B cell (primary cell): ENCODE results near the gene CACNB4. TPM values are rescaled to one million over a fixed set of nuclear protein-coding genes. Genes with fewer than 3 reads are reported as not detected.

Source experiments
- ATAC-seq: fragments of 200-7000 bp; cut with Tn5 transposase; one replicate; pipeline ENCODE4 v1.10.0; 2021; ENCODE audit warnings: low read depth, mild to moderate bottlenecking, moderate number of reproducible peaks, moderate library complexity
- CTCF ChIA-PET: fragments of 350-600 bp; sonication (Branson Sonifier 250); formaldehyde crosslinking; loops from one replicate; lab custom pipeline; 2021; ENCODE audit warnings: antibody characterized with exemption, inconsistent platforms; lab: Charles Lee
- POLR2A ChIA-PET: fragments of 350-600 bp; sonication (Branson Sonifier 250); formaldehyde crosslinking; loops from one replicate; lab custom pipeline; 2021; ENCODE audit warnings: antibody characterized with exemption; lab: Charles Lee
- DNase-seq: peaks from one replicate; pipeline ENCODE4 v3.0.0; 2013
- H2AFZ ChIP-seq: 2 replicates; pipeline ENCODE4 v1.6.1; 2012; ENCODE audit warnings: mild to moderate bottlenecking, low read depth, low read length; ENCODE audit not compliant: insufficient read depth, poor library complexity, severe bottlenecking
- H3K27ac ChIP-seq, 2 donors: 1 replicate in 1 of 2; 2 replicates in 1 of 2; pipeline ENCODE4 v1.5.1; 2012 to 2013; ENCODE audit warnings: low read length in 2 of 2, mild to moderate bottlenecking in 2 of 2, moderate library complexity in 1 of 2
- H3K27me3 ChIP-seq, 4 experiments: fragments of 200-600 bp in 1 of 4; sonication (generic) in 1 of 4; replicated peaks in 1 of 4; 1 replicate in 2 of 4; 2 replicates in 2 of 4; pipeline versions ENCODE4 v1.6.1 to v1.7.0; 2013 to 2016; ENCODE audit warnings: low read length in 3 of 4, mild to moderate bottlenecking in 2 of 4, mixed read lengths in 1 of 4, moderate library complexity in 1 of 4; ENCODE audit not compliant: insufficient read depth in 4 of 4, control insufficient read depth in 3 of 4; ENCODE audit errors: control extremely low read depth in 1 of 4
- H3K36me3 ChIP-seq, 2 experiments: replicated peaks in 1 of 2; 1 replicate in 1 of 2; 2 replicates in 1 of 2; pipeline versions ENCODE4 v1.6.1 to v1.7.1; 2013; ENCODE audit warnings: low read length in 1 of 2; ENCODE audit not compliant: insufficient read depth in 2 of 2, control insufficient read depth in 1 of 2; ENCODE audit errors: control extremely low read depth in 1 of 2, extremely low read depth in 1 of 2
- H3K4me1 ChIP-seq, 2 donors: fragments of 200-600 bp in 1 of 2; sonication (generic) in 1 of 2; 1 replicate in 1 of 2; 2 replicates in 1 of 2; pipeline versions ENCODE4 v1.5.1 to v1.6.1; 2013 to 2017; ENCODE audit warnings: low read length in 2 of 2; ENCODE audit not compliant: control insufficient read depth in 2 of 2, insufficient read depth in 2 of 2
- H3K4me2 ChIP-seq: replicated peaks from 2 replicates; pipeline ENCODE3; 2012; ENCODE audit warnings: mild to moderate bottlenecking, low read depth, low read length; ENCODE audit not compliant: poor library complexity, severe bottlenecking
- H3K4me3 ChIP-seq, 5 experiments: fragments of 200-600 bp in 1 of 5; sonication (generic) in 1 of 5; 1 replicate in 3 of 5; 2 replicates in 2 of 5; pipeline versions ENCODE4 v1.5.1 to v1.7.0; 2011 to 2016; ENCODE audit warnings: low read length in 4 of 5, mild to moderate bottlenecking in 4 of 5, low read depth in 2 of 5, control low read depth in 1 of 5, moderate library complexity in 1 of 5; ENCODE audit not compliant: insufficient read depth in 1 of 5; ENCODE audit errors: control extremely low read depth in 1 of 5, extremely low read depth in 1 of 5
- H3K79me2 ChIP-seq: fragments of 200-600 bp; sonication (generic); one replicate; pipeline ENCODE4 v1.6.0; 2016; ENCODE audit warnings: low read length; ENCODE audit not compliant: control insufficient read depth, insufficient read depth
- H3K9ac ChIP-seq: fragments of 200-600 bp; sonication (generic); 2 replicates; pipeline ENCODE4 v1.6.1; 2017; ENCODE audit warnings: mild to moderate bottlenecking, low read length, moderate library complexity
- H3K9me3 ChIP-seq, 3 donors: one replicate each; pipeline versions ENCODE4 v1.6.1 to v1.7.1; 2013; ENCODE audit warnings: low read length in 2 of 3; ENCODE audit not compliant: control insufficient read depth in 2 of 3, insufficient read depth in 1 of 3; ENCODE audit errors: control extremely low read depth in 1 of 3
- H4K20me1 ChIP-seq: 2 replicates; pipeline ENCODE4 v1.6.0; 2012; ENCODE audit warnings: mild to moderate bottlenecking, low read length; ENCODE audit not compliant: insufficient read depth, control insufficient read depth, poor library complexity, severe bottlenecking
- H3K27ac Mint-ChIP-seq: one replicate; pipeline ENCODE4 v1.8.0; 2021; ENCODE audit warnings: mixed read lengths
- H3K27me3 Mint-ChIP-seq: one replicate; pipeline ENCODE4 v1.8.0; 2021; ENCODE audit warnings: mixed read lengths
- H3K4me1 Mint-ChIP-seq: one replicate; pipeline ENCODE4 v1.8.0; 2021; ENCODE audit warnings: mixed read lengths
- H3K4me3 Mint-ChIP-seq: one replicate; pipeline ENCODE4 v1.8.0; 2021; ENCODE audit warnings: mixed read lengths
- H3K9me3 Mint-ChIP-seq: one replicate; pipeline ENCODE4 v1.8.0; 2022; ENCODE audit warnings: mixed read lengths; ENCODE audit not compliant: insufficient read depth
- CTCF ChIP-seq: fragments of 200-600 bp; IDR thresholded peaks from one replicate; pipeline ENCODE4 v1.8.0; 2022; ENCODE audit warnings: antibody characterized with exemption, mild to moderate bottlenecking
- EZH2 ChIP-seq: IDR thresholded peaks from 2 replicates; pipeline ENCODE4 v1.6.1; 2012; ENCODE audit warnings: borderline replicate concordance, low read depth, mild to moderate bottlenecking, moderate library complexity, low read length; ENCODE audit not compliant: insufficient read depth, poor library complexity, severe bottlenecking
- WGBS: methylation state at CpG from one replicate; pipeline ENCODE4 v1.1.5; 2013; ENCODE audit warnings: missing lambda C conversion rate; ENCODE audit not compliant: insufficient coverage; 5-methylcytosine and 5-hydroxymethylcytosine counted together
- intact Hi-C: fragments of 100-400 bp; cut with micrococcal nuclease; formaldehyde crosslinking; loops from one replicate; pipeline ENCODE4 v1.10.0; 2022
- polyA plus RNA-seq: library from polyadenylated mRNA; depleted of rRNA; stranded (reverse); fragments of >200 nt; gene quantifications from 2 replicates; pipeline ENCODE4 v1.2.3, GENCODE V29; 2012
- total RNA-seq, 2 donors: library from RNA; stranded (reverse); fragments of 120-200 nt in 1 of 2; gene quantifications; 1 replicate in 1 of 2; 2 replicates in 1 of 2; pipeline versions ENCODE4 v1.2.3 to v1.2.4, GENCODE V29; 2013 to 2022

The CACNB4 gene
- total and polyA plus RNA-seq, 2 donors (not counting 1 experiment from before 2014, with no cell fraction given), result 0.12 to 1.4 TPM

GRCh38 chr2:151817929-151818328, 280.9 kb downstream of the CACNB4 start:
- Mint-ChIP-seq H3K27me3 (no peaks in the 10 kb centered on the region), H3K27ac (no peak overlapping the region), H3K4me3 (no peak overlapping the region), H3K4me1 (peaks cover 26% of the 10 kb centered on the region), H3K9me3 (no peaks in the 10 kb centered on the region)
- CTCF ChIA-PET, result interaction anchor here (1.1 kb wide), 1 partner anchor 11 kb away, joined by 3 read pairs; no protein-coding TSS in a partner anchor
- Histone ChIP-seq H3K79me2 (peaks cover 69% of the 10 kb centered on the region), H3K9ac (no peak overlapping the region), H3K36me3 (peaks cover 2 to 29% of the 10 kb centered on the region in 2 experiments), H3K4me2 (no peak overlapping the region), H3K4me1 (no peaks in the 10 kb centered on the region), H3K27me3 (no peaks in the 10 kb centered on the region), H3K9me3 (no peaks in the 10 kb centered on the region), H3K4me3 (no peak overlapping the region), H2AFZ (no peak overlapping the region), H3K27ac (no peak overlapping the region), H4K20me1 (peaks cover 60% of the 10 kb centered on the region)
- ATAC-seq (no peak), DNase-seq (no peak)
- no peak for TF ChIP-seq CTCF
- no peak for TF ChIP-seq EZH2
- intact Hi-C loops, result no loop called here
- POLR2A ChIA-PET, result no interaction called here
- WGBS, result 100% methylated on average over 1 of the region's 3 CpGs

GRCh38 chr2:151816843-151817242, 282.0 kb downstream of the CACNB4 start:
- H2AFZ ChIP-seq, result no peak overlapping the region
- intact Hi-C loops, result no loop called here
- H3K27ac Mint-ChIP-seq, result no peak overlapping the region
- H3K4me1 ChIP-seq, result no peaks in the 10 kb centered on the region
- no CpG with 5 or more reads among the region's 2 CpGs for WGBS
- ChIA-PET CTCF (interaction anchor here (1.1 to 1.4 kb wide), 4 partner anchors 9 to 46 kb away, joined by 3 to 10 read pairs (median 4); no protein-coding TSS in a partner anchor), POLR2A (no interaction called here)
- ATAC-seq (no peak), DNase-seq (no peak)
- peaks cover 51% of the 10 kb centered on the region for H4K20me1 ChIP-seq
- peaks cover 59% of the 10 kb centered on the region for H3K79me2 ChIP-seq
- H3K9me3 ChIP-seq, result no peaks in the 10 kb centered on the region
- no peak overlapping the region for H3K9ac ChIP-seq
- no peak overlapping the region for H3K4me3 Mint-ChIP-seq
- no peak for TF ChIP-seq EZH2
- no peak for TF ChIP-seq CTCF
- peaks cover 4 to 40% of the 10 kb centered on the region in 2 experiments for H3K36me3 ChIP-seq
- H3K4me2 ChIP-seq, result no peak overlapping the region
- no peaks in the 10 kb centered on the region for H3K9me3 Mint-ChIP-seq
- H3K4me3 ChIP-seq, result no peak overlapping the region
- H3K4me1 Mint-ChIP-seq, result peaks cover 18% of the 10 kb centered on the region
- H3K27me3 Mint-ChIP-seq, result no peaks in the 10 kb centered on the region
- H3K27me3 ChIP-seq, result no peaks in the 10 kb centered on the region
- no peak overlapping the region for H3K27ac ChIP-seq
